A673 (cell line): Measurements from ENCODE around the gene ADAMTS15. TPM values are rescaled to one million over a fixed set of nuclear protein-coding genes. Genes with fewer than 3 reads are reported as not detected.
"Not testable (repeated sequence)": the region's sequence is repeated elsewhere in the genome, so short reads cannot be mapped to it uniquely, and the experiment has no call there.

Experiments used
- BruUV-seq: library from RNA; stranded (reverse); fragments of 400-500 nt; replicated peaks from 2 replicates; lab custom pipeline; 2021; lab: Mats Ljungman, UMichigan
- CTCF ChIA-PET: fragments of 300-600 bp; sonication (Branson Sonifier 250); formaldehyde crosslinking; loops from one replicate; lab custom pipeline; 2022; ENCODE audit warnings: antibody characterized with exemption; lab: Charles Lee
- POLR2A ChIA-PET: fragments of 300-600 bp; sonication (Branson Sonifier 250); formaldehyde crosslinking; loops from one replicate; lab custom pipeline; 2022; ENCODE audit warnings: antibody characterized with exemption; ENCODE audit not compliant: low non-redundant PET; lab: Charles Lee
- DNase-seq: peaks from one replicate; pipeline ENCODE4 v3.0.0-alpha.2; 2015; ENCODE audit warnings: low spot score
- H3K27ac ChIP-seq: fragments of 200-600 bp; sonication (generic); 2 replicates; pipeline ENCODE4 v1.5.1; 2016; ENCODE audit warnings: mixed run types, low read depth, mild to moderate bottlenecking, mixed read lengths, antibody characterized with exemption, low read length; ENCODE audit not compliant: poor library complexity, severe bottlenecking
- H3K27me3 ChIP-seq: fragments of 200-600 bp; sonication (generic); replicated peaks from 2 replicates; pipeline ENCODE4 v1.6.1; 2017; ENCODE audit warnings: mixed run types, low read depth, mild to moderate bottlenecking, mixed read lengths, antibody characterized with exemption, low read length; ENCODE audit not compliant: insufficient read depth, poor library complexity
- H3K36me3 ChIP-seq: fragments of 200-600 bp; sonication (generic); 2 replicates; pipeline ENCODE4 v1.6.1; 2016; ENCODE audit warnings: mixed run types, mild to moderate bottlenecking, mixed read lengths, antibody characterized with exemption, low read length; ENCODE audit not compliant: insufficient read depth, poor library complexity, severe bottlenecking
- H3K4me1 ChIP-seq: fragments of 200-600 bp; sonication (generic); 2 replicates; pipeline ENCODE4 v1.6.1; 2017; ENCODE audit warnings: mixed run types, mild to moderate bottlenecking, mixed read lengths, antibody characterized with exemption, low read length; ENCODE audit not compliant: insufficient read depth, poor library complexity, severe bottlenecking
- H3K4me3 ChIP-seq: fragments of 200-600 bp; sonication (generic); 2 replicates; pipeline ENCODE4 v1.5.1; 2016; ENCODE audit warnings: low read depth, mixed run types, mild to moderate bottlenecking, mixed read lengths, low read length; ENCODE audit not compliant: poor library complexity, severe bottlenecking
- H3K9me3 ChIP-seq: fragments of 200-600 bp; sonication (generic); 2 replicates; pipeline ENCODE4 v1.6.1; 2016; ENCODE audit warnings: mixed run types, low read depth, mild to moderate bottlenecking, mixed read lengths, antibody characterized with exemption, low read length; ENCODE audit not compliant: poor library complexity, severe bottlenecking
- EZH2 ChIP-seq: fragments of 200-600 bp; sonication (generic); IDR thresholded peaks from 2 replicates; pipeline ENCODE4 v1.6.1; 2017; ENCODE audit warnings: borderline replicate concordance, low read depth, mild to moderate bottlenecking, mixed read lengths, antibody characterized with exemption, low read length; ENCODE audit not compliant: poor library complexity, severe bottlenecking
- intact Hi-C: fragments of 100-400 bp; cut with micrococcal nuclease; formaldehyde crosslinking; loops from one replicate; pipeline ENCODE4 v1.10.0; 2022; ENCODE audit not compliant: unreplicated experiment
- total RNA-seq: library from RNA; stranded (reverse); gene quantifications from 2 replicates; pipeline ENCODE4 v1.2.3, GENCODE V29; 2021
- TF ChIP-seq, protein P1 (sequence below): fragments of 300-800, 200-600 bp; sonication (generic); conservative IDR thresholded peaks from 2 replicates; pipeline ENCODE4 v1.5.1; 2017; ENCODE audit warnings: low read depth, mild to moderate bottlenecking, antibody characterized with exemption, low read length, moderate library complexity, mixed read lengths

Gene ADAMTS15
- total RNA-seq, 1 experiment from 2014 or later: 0.99 TPM

- ChIA-PET POLR2A (no interaction called here), CTCF (interaction anchor here (0.8 to 3.0 kb wide), 6 partner anchors 392 to 428 kb away, joined by 3 to 31 read pairs (median 5); no protein-coding TSS in a partner anchor)
- Histone ChIP-seq H3K9me3 (no peaks in the 10 kb centered on the region), H3K36me3 (no peaks in the 10 kb centered on the region), H3K27ac (no peak overlapping the region), H3K4me3 (no peak overlapping the region), H3K27me3 (peaks cover 9% of the 10 kb centered on the region), H3K4me1 (peaks cover 5% of the 10 kb centered on the region)
- intact Hi-C loops: loop anchor here (1.0 to 2.0 kb wide), 3 partner anchors 239 to 427 kb away; no protein-coding TSS in a partner anchor
- no peak for DNase-seq
- TF ChIP-seq EZH2: no peak
- TF ChIP-seq, protein P1, sequence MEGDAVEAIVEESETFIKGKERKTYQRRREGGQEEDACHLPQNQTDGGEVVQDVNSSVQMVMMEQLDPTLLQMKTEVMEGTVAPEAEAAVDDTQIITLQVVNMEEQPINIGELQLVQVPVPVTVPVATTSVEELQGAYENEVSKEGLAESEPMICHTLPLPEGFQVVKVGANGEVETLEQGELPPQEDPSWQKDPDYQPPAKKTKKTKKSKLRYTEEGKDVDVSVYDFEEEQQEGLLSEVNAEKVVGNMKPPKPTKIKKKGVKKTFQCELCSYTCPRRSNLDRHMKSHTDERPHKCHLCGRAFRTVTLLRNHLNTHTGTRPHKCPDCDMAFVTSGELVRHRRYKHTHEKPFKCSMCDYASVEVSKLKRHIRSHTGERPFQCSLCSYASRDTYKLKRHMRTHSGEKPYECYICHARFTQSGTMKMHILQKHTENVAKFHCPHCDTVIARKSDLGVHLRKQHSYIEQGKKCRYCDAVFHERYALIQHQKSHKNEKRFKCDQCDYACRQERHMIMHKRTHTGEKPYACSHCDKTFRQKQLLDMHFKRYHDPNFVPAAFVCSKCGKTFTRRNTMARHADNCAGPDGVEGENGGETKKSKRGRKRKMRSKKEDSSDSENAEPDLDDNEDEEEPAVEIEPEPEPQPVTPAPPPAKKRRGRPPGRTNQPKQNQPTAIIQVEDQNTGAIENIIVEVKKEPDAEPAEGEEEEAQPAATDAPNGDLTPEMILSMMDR: no peak
- no TSS peak for BruUV-seq
These were observed 12.8 kb upstream of the ADAMTS15 start for GRCh38 chr11:130435671-130436070.

DNA sequence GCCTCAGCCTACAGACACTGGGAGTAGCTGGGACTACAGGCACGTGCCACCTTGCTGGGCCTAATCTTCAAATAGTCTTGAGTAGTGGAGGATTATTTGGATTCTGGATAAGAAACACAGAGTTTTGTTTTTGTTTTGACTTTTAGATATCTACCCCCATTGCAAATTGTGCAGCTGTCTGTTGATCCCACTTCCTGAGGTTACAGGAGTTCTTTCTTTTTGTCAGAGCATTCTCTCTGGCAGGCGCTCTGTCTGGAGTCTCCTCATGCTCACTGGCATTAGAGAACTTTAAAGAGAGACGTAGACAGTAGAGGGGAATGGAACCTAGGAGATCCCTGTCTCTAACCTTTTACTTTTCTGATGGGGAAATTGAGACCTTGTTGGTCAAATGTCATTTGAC, 12.3 kb upstream of the ADAMTS15 start:
- Histone ChIP-seq H3K9me3 (no peaks in the 10 kb centered on the region), H3K27ac (no peak overlapping the region), H3K4me1 (peaks cover 5% of the 10 kb centered on the region), H3K27me3 (peaks cover 6% of the 10 kb centered on the region), H3K36me3 (no peaks in the 10 kb centered on the region), H3K4me3 (no peak overlapping the region)
- intact Hi-C loops: no loop called here
- DNase-seq: no peak
- CTCF ChIA-PET: no interaction called here
- no peak for TF ChIP-seq EZH2
- TF ChIP-seq, protein P1: no peak
- POLR2A ChIA-PET: no interaction called here
- BruUV-seq: no TSS peak

- intact Hi-C loops: no loop called here
- POLR2A ChIA-PET: no interaction called here
These were observed 10.6 kb upstream of the ADAMTS15 start for GRCh38 chr11:130437848-130438247.

GRCh38 chr11:130438401-130439159, 9.9 kb upstream of the ADAMTS15 start:
- DNase-seq, H3K27me3 ChIP-seq, POLR2A ChIA-PET, intact Hi-C loops, H3K4me1 ChIP-seq, H3K36me3 ChIP-seq, H3K9me3 ChIP-seq, H3K27ac ChIP-seq, CTCF ChIA-PET, H3K4me3 ChIP-seq, BruUV-seq: not testable (repeated sequence)

More at GRCh38 chr11:130437848-130438247, 10.6 kb upstream of the ADAMTS15 start:
- TF ChIP-seq EZH2: no peak
- TF ChIP-seq, protein P1: no peak
- H3K4me3 ChIP-seq: no peak overlapping the region
- H3K36me3 ChIP-seq: no peaks in the 10 kb centered on the region
- CTCF ChIA-PET: no interaction called here
- no peaks in the 10 kb centered on the region for H3K27me3 ChIP-seq
- no peaks in the 10 kb centered on the region for H3K4me1 ChIP-seq
- H3K9me3 ChIP-seq: no peaks in the 10 kb centered on the region
- no peak overlapping the region for H3K27ac ChIP-seq
- no TSS peak for BruUV-seq
- DNase-seq: no peak
